Hematopoietic multipotent progenitor cell treated with erythropoietin and hydrocortisone succinate and interleukin-3 and kit ligand, for 17 days (in vitro differentiated cells): ENCODE results near the gene TRAF3IP1.
"Not testable (repeated sequence)": the region's sequence is repeated elsewhere in the genome, so short reads cannot be mapped to it uniquely, and the experiment has no call there.

Experiments used
- DNase-seq: peaks from one replicate; pipeline ENCODE4 v3.0.0-alpha.2; 2015; ENCODE audit warnings: low spot score

The TRAF3IP1 gene, protein sequence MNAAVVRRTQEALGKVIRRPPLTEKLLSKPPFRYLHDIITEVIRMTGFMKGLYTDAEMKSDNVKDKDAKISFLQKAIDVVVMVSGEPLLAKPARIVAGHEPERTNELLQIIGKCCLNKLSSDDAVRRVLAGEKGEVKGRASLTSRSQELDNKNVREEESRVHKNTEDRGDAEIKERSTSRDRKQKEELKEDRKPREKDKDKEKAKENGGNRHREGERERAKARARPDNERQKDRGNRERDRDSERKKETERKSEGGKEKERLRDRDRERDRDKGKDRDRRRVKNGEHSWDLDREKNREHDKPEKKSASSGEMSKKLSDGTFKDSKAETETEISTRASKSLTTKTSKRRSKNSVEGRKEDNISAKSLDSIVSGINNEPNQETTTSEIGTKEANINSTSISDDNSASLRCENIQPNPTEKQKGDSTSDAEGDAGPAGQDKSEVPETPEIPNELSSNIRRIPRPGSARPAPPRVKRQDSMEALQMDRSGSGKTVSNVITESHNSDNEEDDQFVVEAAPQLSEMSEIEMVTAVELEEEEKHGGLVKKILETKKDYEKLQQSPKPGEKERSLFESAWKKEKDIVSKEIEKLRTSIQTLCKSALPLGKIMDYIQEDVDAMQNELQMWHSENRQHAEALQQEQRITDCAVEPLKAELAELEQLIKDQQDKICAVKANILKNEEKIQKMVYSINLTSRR

DNA sequence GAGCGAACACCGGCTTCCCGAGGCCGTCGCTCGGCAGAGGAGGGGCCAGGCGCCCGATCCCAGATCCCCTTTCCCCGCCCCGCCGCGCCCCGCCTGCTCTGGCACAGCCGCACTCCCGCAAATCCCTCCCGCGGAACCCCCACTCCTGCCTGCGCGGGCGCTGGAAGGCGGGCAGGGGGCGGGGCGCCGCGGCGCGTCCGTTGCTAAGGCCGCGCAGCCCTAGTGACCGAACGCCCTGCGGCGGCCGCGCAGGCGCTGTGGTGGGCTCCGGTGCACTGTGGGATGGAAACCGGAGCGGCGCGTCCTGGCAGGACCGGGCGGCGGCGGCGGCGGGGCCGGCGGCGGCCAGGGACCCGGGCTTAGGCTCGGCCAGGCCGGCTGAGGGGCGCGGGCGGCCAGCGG is at the start of gene TRAF3IP1:
TSS of gene TRAF3IP1 (plus strand) at position 273 of the 402 bp plus-strand sequence. CDS start 145 bp downstream, outside the sequence.
- peak; percentile 79 for DNase-seq

DNA sequence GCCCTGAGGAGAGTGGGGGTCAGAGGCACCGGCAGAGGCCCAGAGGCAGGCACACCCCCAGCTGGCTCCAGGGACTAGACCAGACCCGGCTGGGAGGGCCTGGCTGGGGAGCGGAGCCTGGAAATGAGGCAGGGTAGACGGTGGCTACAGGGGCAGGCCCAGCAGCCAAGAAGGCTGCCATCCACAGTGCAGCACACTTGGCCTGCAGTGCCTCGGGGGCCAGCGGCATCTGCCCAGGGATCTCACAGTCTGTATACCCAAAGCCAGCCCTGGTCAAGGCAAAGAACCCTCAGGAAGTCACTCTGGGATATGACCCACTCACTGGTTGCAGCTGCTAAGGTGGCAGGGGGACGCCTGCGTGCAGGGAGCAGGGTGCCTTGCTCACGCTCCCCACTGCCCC is 49.7 kb upstream of the TRAF3IP1 start:
- DNase-seq, result no peak

DNA sequence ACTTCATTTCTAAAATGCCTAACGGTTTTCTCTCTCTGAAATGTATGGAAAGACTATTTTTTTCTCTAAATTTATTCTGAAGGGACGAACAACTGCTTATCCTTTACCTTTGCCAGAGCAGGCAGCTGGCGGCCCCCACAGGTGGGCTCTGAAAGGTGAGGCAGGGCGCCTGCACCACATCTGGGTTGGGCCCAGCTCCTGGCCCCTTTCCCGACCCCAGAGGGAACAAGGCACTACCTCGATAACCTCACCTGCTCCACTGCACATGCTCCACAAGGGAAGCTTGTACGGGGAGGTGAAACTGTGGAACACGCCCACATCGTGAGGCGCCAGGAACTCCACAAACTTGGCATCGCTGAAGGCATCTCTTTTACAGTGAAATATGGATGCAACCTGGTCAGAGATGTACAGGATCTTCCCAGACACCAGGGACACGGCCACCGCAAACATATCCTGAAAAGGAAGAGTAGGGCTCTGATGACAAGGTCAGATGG is 49.2 kb upstream of the TRAF3IP1 start:
- DNase-seq, result no peak

DNA sequence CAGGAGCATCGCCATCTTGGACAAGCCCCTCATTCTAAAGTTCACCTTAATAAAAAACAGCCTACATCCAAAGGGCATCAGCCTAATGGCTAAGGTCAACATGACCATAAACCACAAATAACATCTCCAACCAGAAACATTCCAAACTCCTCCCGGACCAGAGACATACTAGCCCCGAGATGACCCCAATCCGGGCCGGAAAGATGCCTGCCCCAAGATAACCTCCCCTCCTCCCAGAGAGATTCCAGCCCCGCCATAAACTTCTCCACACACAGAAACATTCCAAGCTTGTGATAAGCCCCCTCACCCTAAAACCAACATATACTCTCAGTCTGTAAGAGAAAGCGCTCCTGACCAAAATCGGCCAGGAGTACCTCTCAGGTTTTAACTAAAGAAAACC is 48.6 kb upstream of the TRAF3IP1 start:
- not testable (repeated sequence) for DNase-seq

DNA sequence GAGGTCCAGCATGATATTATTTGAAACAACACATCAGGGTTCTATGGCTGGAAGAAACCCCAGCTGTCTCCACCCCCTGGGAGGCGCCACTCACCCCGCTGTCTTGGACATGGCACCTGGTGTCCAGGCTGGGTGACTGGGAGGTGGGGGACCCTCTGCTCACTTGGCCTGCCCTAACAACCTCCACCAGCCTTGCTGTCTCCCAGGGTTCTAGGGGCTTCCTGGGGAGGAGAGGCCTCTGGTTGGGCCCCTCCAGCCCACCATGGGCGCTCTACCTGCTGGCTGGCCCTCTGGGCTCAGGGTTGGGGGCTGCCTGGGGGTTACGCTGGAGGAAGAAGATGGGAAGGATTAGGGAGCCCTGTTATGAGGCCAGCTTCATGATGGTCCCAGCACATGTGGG is 48.2 kb upstream of the TRAF3IP1 start:
- no peak for DNase-seq

DNA sequence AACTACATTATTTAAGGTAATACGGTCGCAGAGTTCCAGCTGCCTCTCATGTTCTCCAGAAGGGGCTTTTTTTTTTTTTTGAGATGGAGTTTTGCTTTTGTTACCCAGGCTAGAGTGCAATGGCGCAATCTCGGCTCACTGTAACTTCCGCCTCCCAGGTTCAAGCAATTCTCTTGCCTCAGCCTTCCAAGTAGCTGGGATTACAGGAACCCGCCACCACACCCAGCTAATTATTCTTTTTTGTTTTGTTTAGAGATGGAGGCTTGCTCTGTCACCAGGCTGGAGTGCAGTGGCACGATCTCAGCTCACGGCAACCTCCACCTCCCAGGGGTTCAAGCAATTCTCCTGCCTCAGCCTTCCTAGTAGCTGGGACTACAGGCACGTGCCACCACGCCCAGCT is 46.9 kb upstream of the TRAF3IP1 start:
- DNase-seq, result not testable (repeated sequence)

DNA sequence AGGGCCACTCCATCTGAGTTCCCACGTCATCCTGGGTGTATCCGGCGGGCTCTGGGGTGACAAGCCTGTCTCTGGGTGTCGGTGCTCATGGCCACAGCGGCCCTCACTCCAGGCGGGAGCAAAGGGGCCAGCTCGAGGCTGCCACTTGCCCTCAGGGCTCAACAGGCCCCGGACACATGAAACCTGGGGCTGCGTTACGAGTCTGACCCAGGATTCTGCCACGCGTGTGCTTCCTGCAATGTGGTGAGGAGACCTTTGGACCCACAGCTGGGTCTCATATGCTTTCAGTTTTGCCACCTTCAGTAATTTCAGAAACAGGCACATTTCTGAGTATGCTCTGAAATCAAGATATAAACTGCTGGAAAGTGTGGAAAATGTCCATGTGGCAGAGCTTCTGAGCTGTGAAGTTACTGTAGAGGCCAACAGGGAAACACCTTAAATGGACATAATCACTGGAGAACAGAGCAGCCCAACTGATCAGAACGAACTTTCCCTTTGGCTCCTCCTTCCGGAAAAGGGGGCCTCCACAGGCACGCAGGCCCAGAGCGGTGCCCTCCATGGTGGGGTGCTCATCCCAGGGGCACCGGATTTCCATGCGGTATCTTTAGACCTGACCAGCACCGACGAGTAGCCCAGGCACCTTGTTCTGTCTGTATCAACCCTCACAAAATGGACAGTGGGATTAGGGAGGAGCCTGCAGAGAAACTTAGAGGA is 46.0 kb upstream of the TRAF3IP1 start:
- no peak for DNase-seq

DNA sequence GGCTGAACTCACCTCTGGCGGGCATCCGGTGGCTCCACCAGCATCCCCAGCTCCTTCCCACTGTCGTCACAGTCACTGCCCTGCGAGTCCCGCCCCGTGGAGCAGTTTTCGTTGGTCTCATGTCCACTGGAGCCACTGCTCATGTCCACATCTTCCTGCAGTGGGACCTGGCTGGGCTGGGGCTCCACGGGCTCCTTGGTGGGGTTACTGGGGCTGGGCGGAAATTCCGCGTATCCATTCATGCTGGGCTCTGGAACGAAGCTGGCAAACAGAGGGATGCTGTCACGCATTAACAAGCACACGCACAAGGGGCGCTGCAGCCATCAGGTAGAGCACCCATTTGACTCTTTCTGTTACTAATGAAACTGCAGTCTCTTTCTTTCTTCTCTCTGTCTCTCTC is 42.6 kb upstream of the TRAF3IP1 start:
- DNase-seq, result no peak

DNA sequence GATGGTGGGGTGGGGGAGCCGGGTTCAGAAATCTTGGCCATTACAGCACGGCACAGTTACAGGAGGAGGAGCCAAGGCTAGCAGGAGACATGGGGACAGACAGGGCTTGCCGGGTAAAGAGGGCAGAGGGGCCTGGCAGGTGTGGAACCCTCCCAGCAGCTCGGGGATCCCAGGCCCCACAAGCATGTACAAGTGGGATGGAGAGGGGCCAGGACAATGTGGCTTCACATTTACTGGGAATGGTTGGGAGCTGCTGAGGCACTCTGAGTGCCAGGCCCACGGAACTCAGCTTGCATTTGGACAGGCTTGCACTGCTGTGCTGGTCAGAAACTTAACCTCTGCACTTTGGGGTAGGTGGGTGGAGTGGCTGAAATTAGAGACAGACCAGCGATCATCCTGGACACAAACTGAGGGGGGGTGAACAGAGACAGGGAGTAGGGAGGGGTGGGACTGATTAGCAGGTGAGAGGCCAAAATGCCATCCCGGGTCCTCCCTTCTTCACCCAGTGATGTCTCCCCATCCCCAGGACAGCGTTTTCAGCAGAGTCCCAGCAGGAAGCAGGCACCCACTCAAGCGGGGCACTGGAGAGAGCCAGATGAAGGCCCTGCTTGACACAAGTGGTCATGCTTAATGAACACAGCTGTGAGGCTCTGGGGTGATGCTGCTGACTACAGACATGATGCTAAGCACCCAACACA is 41.5 kb upstream of the TRAF3IP1 start:
- no peak for DNase-seq

DNA sequence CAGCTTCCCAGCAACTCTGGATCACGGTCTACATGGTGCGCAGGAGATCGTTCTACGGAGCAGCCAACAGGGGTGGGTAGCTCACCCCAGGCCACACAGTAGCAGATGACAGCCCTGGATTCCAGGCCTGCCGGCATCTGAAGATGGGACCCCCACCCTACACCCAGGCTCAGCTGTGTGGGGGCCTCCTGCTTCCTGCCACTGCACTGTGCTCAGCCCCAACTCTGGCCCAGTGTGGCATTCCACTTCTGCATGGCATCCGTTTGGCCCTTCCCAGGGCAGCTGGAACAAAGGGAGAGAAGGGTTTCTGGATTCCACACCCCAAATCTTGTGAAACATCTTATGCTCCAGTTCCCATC is 41.0 kb upstream of the TRAF3IP1 start:
- DNase-seq, result no peak

DNA sequence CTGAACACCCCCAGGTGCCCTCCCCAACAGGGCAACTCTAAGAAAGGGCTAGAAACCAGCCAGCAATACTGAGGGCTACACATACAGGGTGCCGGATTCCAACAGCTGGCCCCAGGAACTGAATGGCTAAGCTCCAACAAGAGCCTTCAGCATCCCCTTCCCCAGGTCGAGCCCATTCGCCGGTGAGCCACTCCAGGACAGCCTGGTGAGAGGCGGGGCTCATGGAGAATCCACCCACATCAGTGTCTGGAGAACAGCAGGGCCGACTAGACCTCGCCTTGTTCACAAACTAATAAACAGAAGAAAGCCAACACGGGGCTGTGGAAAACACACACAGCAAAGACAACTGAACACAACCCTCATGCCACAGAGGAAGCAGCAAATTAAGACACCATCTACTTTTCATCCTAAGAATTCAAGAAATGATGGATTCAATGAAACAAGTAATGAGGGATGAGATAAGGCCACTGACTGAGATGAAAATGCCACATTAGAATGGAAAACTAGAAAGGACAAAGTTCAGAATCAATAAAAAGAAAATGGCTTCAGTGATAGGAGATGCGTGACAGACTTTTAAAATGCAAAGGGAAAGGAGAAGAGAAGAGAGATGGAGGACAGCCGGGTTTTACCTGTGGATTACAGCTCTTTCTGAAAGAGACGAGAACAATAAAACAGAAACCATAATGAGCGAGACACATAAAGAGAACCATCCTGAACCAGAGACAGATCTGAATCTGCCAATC is 40.1 kb upstream of the TRAF3IP1 start:
- no peak for DNase-seq

DNA sequence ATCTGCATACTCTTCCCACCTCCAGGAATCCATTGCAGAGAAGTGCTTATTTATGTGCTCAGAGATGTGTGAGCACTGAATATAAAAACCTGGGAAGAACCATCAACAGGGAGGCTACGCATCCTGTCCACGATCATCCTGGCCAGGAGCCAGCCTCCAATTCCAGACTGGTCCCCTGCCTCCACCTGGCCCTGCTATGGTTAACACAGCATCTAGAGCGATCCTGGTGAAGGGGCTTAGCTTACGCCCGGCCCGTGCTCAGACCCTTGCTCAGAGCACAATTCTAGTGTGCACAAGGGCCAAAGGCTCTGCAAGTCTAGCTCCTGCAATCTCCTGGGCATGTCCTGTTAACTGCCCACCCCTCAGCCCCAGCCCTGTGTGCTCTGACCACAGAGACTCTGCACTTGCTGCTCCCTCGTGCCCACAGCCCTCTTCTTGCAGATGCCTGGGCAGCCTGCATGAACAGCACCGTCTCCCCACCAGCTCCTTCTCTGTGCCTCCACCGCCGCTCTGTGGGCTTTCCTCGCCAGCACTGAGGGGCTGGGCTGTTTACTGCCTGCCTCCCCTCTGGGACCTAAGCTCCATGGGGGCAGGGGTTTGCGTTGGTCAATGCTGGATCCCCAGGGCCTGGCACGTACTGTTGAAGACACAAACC is 38.4 kb upstream of the TRAF3IP1 start:
- DNase-seq, result no peak

DNA sequence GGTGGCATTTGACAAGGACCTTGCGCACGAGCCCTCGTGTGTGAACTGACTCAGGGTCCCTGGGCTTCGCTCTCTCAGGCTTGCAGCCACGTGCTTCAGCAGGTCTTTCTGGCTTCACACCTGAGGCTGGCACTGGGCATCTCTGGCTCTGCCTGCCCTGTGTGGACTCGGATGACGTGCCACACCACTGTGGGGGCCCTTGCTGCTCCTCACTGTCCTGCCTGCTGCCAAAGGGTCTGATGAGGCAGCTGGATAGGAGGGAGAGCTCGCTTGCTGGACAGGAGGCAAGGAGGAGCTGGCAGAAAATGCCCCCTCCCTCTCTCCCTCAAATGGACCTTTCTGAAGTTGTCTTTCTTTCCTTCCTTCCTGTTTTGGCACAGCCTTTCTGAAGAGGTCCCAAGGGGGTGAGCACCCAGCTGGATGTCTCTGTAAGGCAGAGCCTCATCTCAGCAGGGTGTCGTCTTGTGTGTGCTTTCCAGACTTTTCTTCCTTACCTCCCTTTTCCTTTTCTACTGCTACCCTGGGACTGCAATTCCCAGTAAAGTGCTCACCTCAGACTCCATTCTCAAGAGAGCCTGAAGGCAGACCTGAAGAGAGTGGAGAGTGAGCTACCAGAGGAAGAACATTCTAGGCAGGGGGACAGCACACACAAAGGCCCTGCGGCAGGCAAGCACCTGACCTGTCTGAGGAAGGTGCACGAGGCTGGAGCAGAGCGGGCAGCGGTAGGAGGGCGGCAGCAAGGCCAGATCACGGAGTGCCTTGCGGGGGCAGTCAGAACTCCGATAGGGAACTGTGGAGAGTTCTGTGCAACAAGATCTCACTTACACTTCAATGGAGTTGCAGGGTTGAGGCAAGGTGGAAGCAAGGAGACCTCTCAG is 37.2 kb upstream of the TRAF3IP1 start:
- DNase-seq, result no peak

DNA sequence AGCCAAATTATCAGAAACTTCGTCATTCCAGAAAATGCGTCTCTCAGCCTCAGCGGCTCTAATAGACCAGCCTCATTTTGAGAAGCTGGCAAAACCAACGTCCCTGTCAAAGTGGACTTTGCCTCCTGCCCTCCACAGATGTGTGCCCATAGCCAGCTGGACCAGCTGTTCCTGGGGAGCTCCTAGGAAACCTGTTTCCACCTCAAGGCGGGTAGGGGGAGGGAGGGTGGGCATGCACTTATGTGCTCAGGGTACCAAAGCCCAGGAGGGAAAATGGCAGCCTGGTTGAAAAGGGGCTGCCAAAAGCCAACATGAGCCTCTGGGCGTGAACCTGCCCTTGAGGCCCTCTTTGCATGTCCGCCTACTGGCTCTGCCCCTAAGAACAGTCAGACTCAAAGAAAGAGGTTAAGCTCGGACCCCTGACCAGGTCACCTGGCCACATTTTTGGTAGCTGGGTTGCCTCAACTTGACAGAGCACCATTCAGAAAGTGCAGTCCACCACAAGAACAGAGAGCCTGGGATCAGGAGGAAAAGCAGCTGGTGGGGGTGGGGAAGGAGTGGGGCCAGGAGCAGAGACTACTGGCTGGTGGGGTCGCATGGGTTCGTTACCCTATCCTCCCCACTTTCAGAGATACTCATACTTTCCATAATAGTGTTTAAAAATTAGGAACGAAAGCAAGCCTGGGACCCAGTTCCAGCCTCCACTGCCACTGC is 35.4 kb upstream of the TRAF3IP1 start:
- no peak for DNase-seq

DNA sequence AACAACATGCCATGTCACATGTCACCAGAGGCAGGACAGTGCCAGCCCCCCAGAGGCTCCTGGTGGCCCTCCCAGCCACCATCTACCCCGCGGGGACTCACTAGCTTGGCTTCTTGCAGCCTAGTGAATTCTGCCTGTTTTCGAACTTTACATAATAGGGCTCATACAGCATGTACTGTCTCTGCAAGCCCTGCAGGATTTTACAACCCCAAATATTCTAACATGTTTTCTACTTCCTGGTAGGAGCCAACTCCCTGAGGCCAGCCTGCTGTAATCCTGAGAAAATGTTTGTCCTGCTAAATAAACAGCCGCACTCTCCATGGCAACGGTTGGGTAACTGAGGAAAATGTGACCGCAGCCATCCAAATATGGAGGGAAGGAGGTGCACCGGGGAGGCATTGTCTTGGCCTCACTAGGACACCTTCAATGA is 34.6 kb upstream of the TRAF3IP1 start:
- DNase-seq, result no peak

DNA sequence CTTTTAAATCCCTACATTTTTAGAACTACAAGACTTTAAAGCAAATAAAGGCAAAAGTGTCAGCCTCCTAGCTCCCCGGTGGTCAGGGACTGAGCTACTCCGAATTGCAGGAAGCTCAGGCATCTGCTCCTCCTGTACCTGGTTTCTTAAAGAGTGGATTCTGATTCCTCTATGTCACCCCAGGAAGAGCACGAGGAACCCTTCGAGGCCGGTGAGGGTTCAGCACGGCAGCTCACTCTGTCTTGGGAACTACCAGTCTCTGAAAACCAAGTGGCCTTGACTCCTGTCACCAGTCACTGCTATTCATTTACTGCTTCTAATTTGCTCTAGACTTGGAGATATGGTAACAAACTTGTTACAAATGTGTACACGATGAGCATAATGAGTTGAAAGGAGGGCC is 34.2 kb upstream of the TRAF3IP1 start:
- no peak for DNase-seq

DNA sequence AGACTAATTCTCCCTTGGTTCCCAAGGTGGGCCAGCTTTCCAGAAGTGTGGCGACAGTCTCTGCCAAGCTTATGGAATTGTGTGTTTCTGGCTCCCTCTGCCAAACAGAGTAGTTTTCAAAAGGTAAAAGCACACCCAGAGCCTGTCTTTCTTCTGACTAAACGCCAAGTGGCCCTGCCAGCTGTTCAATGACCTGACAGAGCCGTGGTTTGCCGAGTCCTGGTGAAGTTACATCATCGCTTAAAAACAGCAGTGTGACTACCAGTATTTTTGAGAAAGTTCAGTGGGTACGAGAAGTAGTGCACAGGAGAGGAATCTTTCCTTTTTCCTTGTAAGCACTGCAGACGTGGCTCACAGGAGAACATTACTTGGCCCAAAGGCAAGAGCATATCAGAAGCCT is 33.8 kb upstream of the TRAF3IP1 start:
- no peak for DNase-seq

DNA sequence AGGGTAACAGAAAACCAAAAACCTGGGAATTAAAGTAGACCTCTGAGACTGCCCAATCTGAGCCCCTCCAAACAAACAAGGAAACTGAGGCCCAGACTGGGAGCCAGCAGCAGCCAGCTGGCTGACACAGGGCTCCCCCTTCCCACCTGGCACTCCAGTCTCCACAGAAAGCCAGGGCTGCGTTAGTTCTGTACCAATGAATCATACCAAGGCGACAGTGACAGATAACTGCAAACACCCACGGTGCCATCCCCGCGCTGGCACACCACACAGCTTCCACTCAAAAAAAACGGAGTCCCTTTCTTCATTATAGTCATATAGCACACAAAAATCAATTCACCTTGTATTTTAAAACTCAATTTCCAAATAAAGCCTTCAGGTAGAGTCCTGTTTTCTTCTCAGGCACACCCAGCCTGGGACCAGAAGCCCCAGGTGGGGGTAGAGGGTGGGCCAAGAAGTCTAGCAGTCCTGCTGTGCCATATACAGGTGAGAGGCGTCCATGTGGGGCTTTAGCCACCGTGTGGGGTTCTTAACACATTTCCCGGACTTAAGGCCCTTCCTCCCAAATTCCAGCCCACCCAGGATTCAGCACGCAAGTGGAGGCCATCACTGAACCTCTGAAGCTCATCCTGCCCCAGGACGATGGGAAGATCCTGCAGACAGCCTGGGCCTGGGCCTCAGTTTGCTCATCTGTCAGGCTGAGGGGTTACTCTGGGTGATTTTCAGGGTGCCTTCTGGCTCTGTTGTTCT is 33.2 kb upstream of the TRAF3IP1 start:
- DNase-seq, result no peak
